Neural progenitor cell (in vitro differentiated cells): ENCODE results near the gene GSTM4. TPM values are rescaled to one million over a fixed set of nuclear protein-coding genes. Genes with fewer than 3 reads are reported as not detected.

Source experiments
- DNase-seq: peaks from one replicate; pipeline ENCODE4 v3.0.0-alpha.2; 2016; ENCODE audit warnings: low spot score
- H2AFZ ChIP-seq: fragments of 200-600 bp; sonication (generic); replicated peaks from 2 replicates; pipeline ENCODE4 v1.6.1; 2016; ENCODE audit warnings: antibody characterized with exemption
- H3F3A ChIP-seq: fragments of 200-600 bp; sonication (generic); 2 replicates; pipeline ENCODE4 v1.6.1; 2016; ENCODE audit warnings: antibody characterized with exemption, low read depth
- H3K27ac ChIP-seq: fragments of 200-600 bp; sonication (generic); 2 replicates; pipeline ENCODE4 v1.5.1; 2016; ENCODE audit warnings: mild to moderate bottlenecking
- H3K27me3 ChIP-seq: fragments of 200-600 bp; sonication (generic); 2 replicates; pipeline ENCODE4 v1.6.1; 2016; ENCODE audit warnings: mild to moderate bottlenecking, moderate library complexity
- H3K36me3 ChIP-seq: fragments of 200-600 bp; sonication (generic); 2 replicates; pipeline ENCODE4 v1.5.1; 2016
- H3K4me1 ChIP-seq: fragments of 200-600 bp; sonication (generic); 2 replicates; pipeline ENCODE4 v1.6.1; 2016; ENCODE audit warnings: mixed run types
- H3K4me2 ChIP-seq: fragments of 200-600 bp; sonication (generic); 2 replicates; pipeline ENCODE4 v1.6.1; 2016
- H3K4me3 ChIP-seq: fragments of 200-600 bp; sonication (generic); 2 replicates; pipeline ENCODE4 v1.5.1; 2016
- H3K79me2 ChIP-seq: fragments of 200-600 bp; sonication (generic); 2 replicates; pipeline ENCODE4 v1.6.1; 2016; ENCODE audit warnings: low read depth
- H3K9ac ChIP-seq: fragments of 200-600 bp; sonication (generic); 2 replicates; pipeline ENCODE4 v1.6.1; 2016
- H3K9me3 ChIP-seq: fragments of 200-600 bp; sonication (generic); 2 replicates; pipeline ENCODE4 v1.5.1; 2016; ENCODE audit warnings: low read depth
- H4K20me1 ChIP-seq: fragments of 200-600 bp; sonication (generic); 2 replicates; pipeline ENCODE4 v1.6.1; 2016; ENCODE audit warnings: low read depth
- H3K27ac Mint-ChIP-seq: 3 replicates; pipeline ENCODE4 v1.8.0; 2021; ENCODE audit warnings: mixed read lengths
- H3K27me3 Mint-ChIP-seq: 2 replicates; pipeline ENCODE4 v1.8.0; 2022; ENCODE audit warnings: low read depth, mild to moderate bottlenecking, inconsistent platforms, moderate library complexity, mixed read lengths; ENCODE audit not compliant: insufficient read depth
- H3K36me3 Mint-ChIP-seq: 3 replicates; pipeline ENCODE4 v1.8.0; 2021; ENCODE audit warnings: mixed read lengths
- H3K4me1 Mint-ChIP-seq: 3 replicates; pipeline ENCODE4 v1.8.0; 2021; ENCODE audit warnings: mixed read lengths
- H3K4me3 Mint-ChIP-seq: 3 replicates; pipeline ENCODE4 v1.8.0; 2021; ENCODE audit warnings: mild to moderate bottlenecking, moderate library complexity, mixed read lengths
- H3K9me3 Mint-ChIP-seq: 3 replicates; pipeline ENCODE4 v1.8.0; 2020; ENCODE audit warnings: mixed read lengths
- EZH2 ChIP-seq: fragments of 200-600 bp; sonication (generic); IDR thresholded peaks from 2 replicates; pipeline ENCODE4 v1.6.1; 2017; ENCODE audit warnings: antibody characterized with exemption, mild to moderate bottlenecking, moderate library complexity
- EZH2phosphoT487 ChIP-seq: fragments of 200-600 bp; sonication (generic); IDR thresholded peaks from 2 replicates; pipeline ENCODE4 v1.6.1; 2017; ENCODE audit warnings: antibody characterized with exemption
- total RNA-seq: library from RNA; depleted of rRNA; stranded (reverse); fragments of >200 nt; gene quantifications from 2 replicates; pipeline ENCODE4 v1.2.3, GENCODE V29; 2015; ENCODE audit warnings: low replicate concordance
- TF ChIP-seq, protein P1 (sequence below): fragments of 200-600 bp; sonication (generic); IDR thresholded peaks from 2 replicates; pipeline ENCODE4 v1.5.1; 2017; ENCODE audit warnings: antibody characterized with exemption, mild to moderate bottlenecking

Gene GSTM4
- total RNA-seq, 1 donor from 2014 or later, result 4.3 TPM

DNA sequence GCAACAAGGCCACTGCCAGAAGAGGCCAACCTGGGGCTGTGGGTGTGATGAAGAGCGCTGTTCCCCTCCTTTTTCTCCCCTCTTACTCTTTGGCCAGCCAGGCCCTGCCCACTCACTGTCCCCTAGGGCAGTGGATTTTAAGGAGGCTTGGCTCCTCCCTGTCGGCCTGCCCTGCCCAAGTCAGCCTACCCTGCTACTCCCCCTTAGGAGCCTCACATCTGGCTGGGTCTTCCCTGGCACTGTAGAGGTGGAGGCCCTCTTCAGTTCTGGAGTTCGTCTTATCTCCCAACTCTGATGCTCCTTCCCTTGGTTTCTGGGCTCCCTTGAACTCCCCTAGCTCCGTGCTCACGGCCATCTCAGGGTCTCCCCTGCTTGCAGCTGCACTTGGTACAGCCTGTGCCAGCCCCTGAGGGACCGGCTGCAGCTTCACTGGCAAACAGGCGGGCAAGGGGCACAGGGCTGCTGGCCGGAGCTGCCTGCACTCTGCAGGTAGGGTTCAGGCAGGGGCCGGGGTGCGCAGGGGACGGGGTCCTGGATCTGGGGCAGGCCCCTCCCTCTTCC lies 32.2 kb upstream of the GSTM4 start:
- peak overlapping the region; percentile 30 for H3K4me3 Mint-ChIP-seq
- Histone ChIP-seq H2AFZ (no peak overlapping the region), H3K4me1 (peaks cover 10% of the 10 kb centered on the region), H3K27ac (no peak overlapping the region), H3K4me2 (no peak overlapping the region), H3K79me2 (peaks cover 44% of the 10 kb centered on the region), H3K9ac (no peak overlapping the region), H3K27me3 (no peaks in the 10 kb centered on the region), H3F3A (peaks cover 11% of the 10 kb centered on the region), H3K9me3 (no peaks in the 10 kb centered on the region), H4K20me1 (peaks cover 29% of the 10 kb centered on the region), H3K4me3 (no peak overlapping the region), H3K36me3 (no peaks in the 10 kb centered on the region)
- TF ChIP-seq EZH2 (no peak), EZH2phosphoT487 (no peak)
- TF ChIP-seq, protein P1, sequence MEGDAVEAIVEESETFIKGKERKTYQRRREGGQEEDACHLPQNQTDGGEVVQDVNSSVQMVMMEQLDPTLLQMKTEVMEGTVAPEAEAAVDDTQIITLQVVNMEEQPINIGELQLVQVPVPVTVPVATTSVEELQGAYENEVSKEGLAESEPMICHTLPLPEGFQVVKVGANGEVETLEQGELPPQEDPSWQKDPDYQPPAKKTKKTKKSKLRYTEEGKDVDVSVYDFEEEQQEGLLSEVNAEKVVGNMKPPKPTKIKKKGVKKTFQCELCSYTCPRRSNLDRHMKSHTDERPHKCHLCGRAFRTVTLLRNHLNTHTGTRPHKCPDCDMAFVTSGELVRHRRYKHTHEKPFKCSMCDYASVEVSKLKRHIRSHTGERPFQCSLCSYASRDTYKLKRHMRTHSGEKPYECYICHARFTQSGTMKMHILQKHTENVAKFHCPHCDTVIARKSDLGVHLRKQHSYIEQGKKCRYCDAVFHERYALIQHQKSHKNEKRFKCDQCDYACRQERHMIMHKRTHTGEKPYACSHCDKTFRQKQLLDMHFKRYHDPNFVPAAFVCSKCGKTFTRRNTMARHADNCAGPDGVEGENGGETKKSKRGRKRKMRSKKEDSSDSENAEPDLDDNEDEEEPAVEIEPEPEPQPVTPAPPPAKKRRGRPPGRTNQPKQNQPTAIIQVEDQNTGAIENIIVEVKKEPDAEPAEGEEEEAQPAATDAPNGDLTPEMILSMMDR, result no peak
- peaks cover 22% of the 10 kb centered on the region for H3K36me3 Mint-ChIP-seq
- peak overlapping the region; percentile 83 for H3K27ac Mint-ChIP-seq
- H3K4me1 Mint-ChIP-seq, result peaks cover 35% of the 10 kb centered on the region
- H3K27me3 Mint-ChIP-seq, result peaks cover 3% of the 10 kb centered on the region
- H3K9me3 Mint-ChIP-seq, result no peaks in the 10 kb centered on the region
- DNase-seq, result no peak

DNA sequence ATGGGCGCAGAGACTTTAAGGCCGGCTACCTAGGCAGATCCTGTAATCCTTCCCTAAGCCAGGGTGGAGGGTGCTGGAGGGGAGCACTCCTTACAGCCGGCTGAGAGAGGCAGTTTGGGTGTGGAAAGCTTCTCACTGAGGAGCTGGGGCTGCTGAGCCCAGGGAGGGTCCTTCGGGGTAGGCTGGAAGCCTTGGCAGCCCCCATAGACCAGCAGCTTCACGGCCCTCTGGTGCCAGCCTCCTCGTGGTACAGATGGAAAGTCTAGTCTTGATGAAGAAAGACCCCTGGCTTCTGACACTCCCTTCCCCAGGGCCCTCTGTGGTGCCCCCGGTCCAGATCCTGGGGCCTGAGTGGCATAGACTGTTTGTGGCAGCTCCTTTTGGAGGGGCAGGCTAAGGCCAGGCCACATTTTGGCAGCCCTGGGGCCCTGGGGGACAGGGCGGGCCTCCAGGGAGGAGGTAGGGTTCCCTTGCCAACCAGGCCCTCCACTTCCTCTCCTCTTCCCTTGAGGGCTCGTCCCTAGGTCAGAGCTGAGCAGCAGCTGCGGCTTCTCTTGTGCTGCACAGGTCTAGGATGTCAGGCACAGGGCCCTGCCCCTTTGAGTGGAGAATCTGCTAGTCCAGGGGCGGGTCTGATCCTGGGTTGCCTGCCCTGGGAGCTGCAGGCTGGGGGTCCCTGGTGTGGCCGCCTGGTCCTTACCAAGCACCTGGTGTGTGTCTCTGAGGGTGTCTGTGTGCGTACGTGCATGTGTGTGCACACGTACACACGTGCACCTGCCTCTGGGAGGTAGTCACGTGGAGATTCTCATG lies 31.5 kb upstream of the GSTM4 start:
- Histone ChIP-seq H3K27me3 (no peaks in the 10 kb centered on the region), H3K27ac (no peak overlapping the region), H3K36me3 (no peaks in the 10 kb centered on the region), H4K20me1 (peaks cover 29% of the 10 kb centered on the region), H3K79me2 (peaks cover 44% of the 10 kb centered on the region), H2AFZ (no peak overlapping the region), H3K4me1 (peaks cover 4% of the 10 kb centered on the region), H3K9me3 (no peaks in the 10 kb centered on the region), H3F3A (peaks cover 11% of the 10 kb centered on the region), H3K4me3 (no peak overlapping the region), H3K9ac (no peak overlapping the region), H3K4me2 (no peak overlapping the region)
- no peak for TF ChIP-seq EZH2phosphoT487
- no peak for TF ChIP-seq EZH2
- Mint-ChIP-seq H3K27ac (peak overlapping the region; percentile 85), H3K27me3 (peaks cover 3% of the 10 kb centered on the region), H3K4me3 (no peak overlapping the region), H3K36me3 (peaks cover 24% of the 10 kb centered on the region), H3K9me3 (no peaks in the 10 kb centered on the region), H3K4me1 (peaks cover 28% of the 10 kb centered on the region)
- DNase-seq, result no peak

DNA sequence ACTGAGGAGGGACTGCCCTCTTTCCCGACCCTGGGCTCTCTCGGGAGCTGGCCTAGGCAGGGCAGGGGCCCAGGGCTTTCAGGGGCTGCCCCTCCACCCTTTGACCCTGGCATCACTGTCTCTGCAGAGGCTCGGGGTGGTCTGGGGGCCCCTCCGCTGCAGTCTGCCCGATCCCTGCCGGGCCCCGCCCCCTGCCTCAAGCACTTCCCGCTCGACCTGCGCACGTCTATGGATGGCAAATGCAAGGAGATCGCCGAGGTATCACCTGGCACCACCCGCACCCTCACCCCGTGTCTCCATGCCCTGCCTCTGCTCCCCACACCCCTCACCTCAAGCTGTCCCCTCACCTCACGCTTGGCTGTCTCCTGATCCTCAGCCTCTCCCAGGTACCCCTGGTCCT lies 30.7 kb upstream of the GSTM4 start:
- H3K4me3 Mint-ChIP-seq, result no peak overlapping the region

More for the DNA sequence above, 30.7 kb upstream of the GSTM4 start:
- Mint-ChIP-seq H3K27ac (no peak overlapping the region), H3K36me3 (peaks cover 26% of the 10 kb centered on the region), H3K9me3 (no peaks in the 10 kb centered on the region), H3K27me3 (peaks cover 5% of the 10 kb centered on the region), H3K4me1 (peaks cover 26% of the 10 kb centered on the region)
- DNase-seq, result no peak
- Histone ChIP-seq H3K27me3 (no peaks in the 10 kb centered on the region), H3K4me1 (peaks cover 4% of the 10 kb centered on the region), H4K20me1 (peaks cover 29% of the 10 kb centered on the region), H3K9me3 (no peaks in the 10 kb centered on the region), H3K27ac (no peak overlapping the region), H2AFZ (no peak overlapping the region), H3K9ac (no peak overlapping the region), H3K4me2 (no peak overlapping the region), H3K79me2 (peaks cover 44% of the 10 kb centered on the region), H3F3A (peaks cover 6% of the 10 kb centered on the region), H3K4me3 (no peak overlapping the region), H3K36me3 (no peaks in the 10 kb centered on the region)
- TF ChIP-seq EZH2 (no peak), EZH2phosphoT487 (no peak)
- TF ChIP-seq, protein P1, result no peak
